Psoas muscle (tissue), 8 donors: ENCODE data around the gene SLC39A9. TPM values are rescaled to one million over a fixed set of nuclear protein-coding genes. Genes with fewer than 3 reads are reported as not detected.

ENCODE experiments used
- ATAC-seq, 4 donors: fragments of 200-7000 bp; cut with Tn5 transposase; one replicate each; pipeline ENCODE4 v1.9.1; 2020; ENCODE audit warnings: moderate library complexity in 3 of 4, mild to moderate bottlenecking in 2 of 4
- DNase-seq, 2 donors: peaks; one replicate each; pipeline ENCODE4 v3.0.0-alpha.2; 2020
- H3K27ac ChIP-seq: fragments of 200-600 bp; one replicate; pipeline ENCODE4 v1.8.0; 2022
- H3K27me3 ChIP-seq, 3 donors: fragments of 200-600 bp in 1 of 3; one replicate each; pipeline versions ENCODE4 v1.6.1 to v1.8.0; 2013 to 2022; ENCODE audit warnings: low read length in 2 of 3, mild to moderate bottlenecking in 2 of 3, moderate library complexity in 1 of 3; ENCODE audit not compliant: insufficient read depth in 3 of 3
- H3K36me3 ChIP-seq, 2 donors: fragments of 200-600 bp in 1 of 2; one replicate each; pipeline versions ENCODE4 v1.6.1 to v1.8.0; 2013 to 2022; ENCODE audit warnings: low read depth in 1 of 2, mild to moderate bottlenecking in 1 of 2, moderate library complexity in 1 of 2; ENCODE audit not compliant: insufficient read depth in 1 of 2
- H3K4me1 ChIP-seq: fragments of 200-600 bp; one replicate; pipeline ENCODE4 v1.8.0; 2022
- H3K4me3 ChIP-seq: fragments of 200-600 bp; one replicate; pipeline ENCODE4 v1.8.0; 2022; ENCODE audit warnings: mild to moderate bottlenecking
- H3K9me3 ChIP-seq: fragments of 200-600 bp; one replicate; pipeline ENCODE4 v1.8.0; 2022
- CTCF ChIP-seq: fragments of 200-600 bp; IDR thresholded peaks from one replicate; pipeline ENCODE4 v1.8.0; 2022; ENCODE audit warnings: antibody characterized with exemption
- WGBS, 3 donors: extraction: QIAGEN DNeasy Blood & Tissue Kit; methylation state at CpG; one replicate each; pipeline versions ENCODE4 v1.1.6 to v1.1.7; 2013; 5-methylcytosine and 5-hydroxymethylcytosine counted together
- intact Hi-C, 2 donors: fragments of 100-400 bp; cut with DNase I; formaldehyde crosslinking; loops; one replicate each; pipeline versions ENCODE4 v1.11.0 to v1.14.2; 2022
- polyA plus RNA-seq, 3 donors: library from polyadenylated mRNA; stranded (reverse); fragments of 200-250 nt; gene quantifications; one replicate each; pipeline ENCODE4 v1.2.3, GENCODE V29; 2013
- total RNA-seq, 4 donors: library from RNA; stranded (reverse); fragmentation: NEBNext Ultra II Directional in 2 of 4; extraction: Animal tissue kit (Norgen Biotek cat#: 25700) in 2 of 4; gene quantifications; one replicate each; pipeline versions ENCODE4 v1.2.1 to v1.2.4, GENCODE V29; 2021 to 2023
- donor health status: healthy with polysubstance abuse.
- donor health status: DM: no; HTN: no; CAD: no; lungs with moderate emphysema.
- donor health status: Bipolar disorder and iron deficiency.
- donor health status: healthy.
- donor health status: DM: yes; HTN: yes; CAD: no.
- donor health status: DM: no; HTN: no; CAD: no.
- donor health status: DM: no; HTN: no; CAD: no.
- donor health status: DM: yes; HTN: yes; CAD: no.

The SLC39A9 gene
- total and polyA plus RNA-seq, 7 donors: 6.1 to 19.8 (median 16.0) TPM

GRCh38 chr14:69351911-69352310 lies 46.6 kb upstream of the SLC39A9 start:
- peaks cover 0 to 1% (median 0%) of the 10 kb centered on the region in 3 donors for H3K27me3 ChIP-seq
- no peaks in the 10 kb centered on the region for H3K36me3 ChIP-seq
- no peaks in the 10 kb centered on the region for H3K9me3 ChIP-seq
- no peaks in the 10 kb centered on the region for H3K4me1 ChIP-seq
- WGBS, 3 donors: 56 to 70% (median 62%) methylated on average over 5 of the region's 5 CpGs
- TF ChIP-seq CTCF: no peak
- no peak for DNase-seq
- no peak for ATAC-seq
- no peak overlapping the region for H3K27ac ChIP-seq
- H3K4me3 ChIP-seq: no peak overlapping the region
- intact Hi-C loops: no loop called here

- TF ChIP-seq CTCF: no peak
- H3K4me1 ChIP-seq: no peaks in the 10 kb centered on the region
- ATAC-seq (no peak), DNase-seq (no peak)
- intact Hi-C loops: no loop called here
- no peaks in the 10 kb centered on the region for H3K36me3 ChIP-seq
- H3K27ac ChIP-seq: no peak overlapping the region
- peaks cover 0 to 1% (median 0%) of the 10 kb centered on the region in 3 donors for H3K27me3 ChIP-seq
- H3K4me3 ChIP-seq: no peak overlapping the region
- 83 to 98% (median 87%) methylated on average over 3 of the region's 3 CpGs for WGBS, 3 donors
- no peaks in the 10 kb centered on the region for H3K9me3 ChIP-seq
These were observed 45.3 kb upstream of the SLC39A9 start for GRCh38 chr14:69353168-69353567.

GRCh38 chr14:69354383-69355153 lies 43.9 kb upstream of the SLC39A9 start:
- ATAC-seq (no peak), DNase-seq (no peak)
- WGBS, 3 donors: 71 to 76% (median 73%) methylated on average over 11 of the region's 11 CpGs
- Histone ChIP-seq H3K27ac (no peak overlapping the region), H3K4me3 (no peak overlapping the region), H3K36me3 (no peaks in the 10 kb centered on the region), H3K27me3 (peaks cover 0 to 1% (median 0%) of the 10 kb centered on the region in 3 donors), H3K9me3 (no peaks in the 10 kb centered on the region), H3K4me1 (no peaks in the 10 kb centered on the region)
- TF ChIP-seq CTCF: no peak
- intact Hi-C loops: no loop called here

GRCh38 chr14:69355154-69355597 lies 43.3 kb upstream of the SLC39A9 start:
- no peak for DNase-seq
- no peaks in the 10 kb centered on the region for H3K4me1 ChIP-seq
- intact Hi-C loops: no loop called here
- no peaks in the 10 kb centered on the region for H3K36me3 ChIP-seq
- H3K9me3 ChIP-seq: no peaks in the 10 kb centered on the region
- H3K4me3 ChIP-seq: no peak overlapping the region
- no peak overlapping the region for H3K27ac ChIP-seq
- WGBS, 3 donors: 84 to 91% (median 86%) methylated on average over 6 of the region's 6 CpGs
- peaks cover 0 to 1% (median 0%) of the 10 kb centered on the region in 3 donors for H3K27me3 ChIP-seq
- ATAC-seq: peak in 2 of 4 donors; percentile 7 to 11
- TF ChIP-seq CTCF: no peak
